ENCODE results near the gene KDM4C.
"Not testable (repeated sequence)": the region's sequence is repeated elsewhere in the genome, so short reads cannot be mapped to it uniquely, and the experiment has no call there.

KDM4C gene

DNA sequence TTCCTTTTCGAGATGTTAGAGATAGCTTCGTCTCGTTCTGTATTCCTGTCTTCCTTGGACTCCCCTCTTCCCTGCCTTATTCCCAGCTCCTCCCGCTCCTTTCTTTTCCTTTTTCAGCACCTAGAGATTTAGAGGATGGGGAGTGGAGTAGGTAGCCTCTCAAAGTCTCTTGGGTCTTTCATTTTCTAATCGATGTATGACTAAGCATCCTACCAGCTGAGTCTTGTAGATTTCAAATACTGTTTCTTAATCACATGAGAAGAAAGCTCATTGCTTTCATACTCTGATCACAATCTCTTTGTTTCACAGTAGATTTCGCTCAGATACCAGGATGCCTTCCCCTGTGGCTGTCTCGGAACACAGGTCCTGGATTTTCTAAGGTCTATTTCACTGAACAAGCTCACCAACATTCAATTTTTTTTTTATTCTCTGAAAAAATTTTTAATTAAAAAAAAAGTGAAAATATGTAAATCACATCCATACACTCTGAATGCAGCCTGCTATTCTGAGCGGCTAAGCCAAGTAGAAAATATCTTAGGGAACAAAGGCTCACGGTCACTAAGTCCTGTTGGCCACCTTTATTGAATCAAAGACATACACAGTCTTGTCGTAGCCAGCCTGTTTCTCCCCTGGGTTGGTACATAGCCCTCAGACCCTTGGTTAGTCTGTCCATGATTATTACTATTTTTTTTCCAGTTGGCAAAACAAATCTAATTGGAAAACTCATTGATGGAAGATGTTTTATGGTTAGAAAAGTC, 413.8 kb downstream of the KDM4C start:
- DNase-seq (ENCODE audit: low spot score), result no peak

GRCh38 chr9:7172154-7173115, 414.7 kb downstream of the KDM4C start:
- no peak for DNase-seq (ENCODE audit: low spot score)

DNA sequence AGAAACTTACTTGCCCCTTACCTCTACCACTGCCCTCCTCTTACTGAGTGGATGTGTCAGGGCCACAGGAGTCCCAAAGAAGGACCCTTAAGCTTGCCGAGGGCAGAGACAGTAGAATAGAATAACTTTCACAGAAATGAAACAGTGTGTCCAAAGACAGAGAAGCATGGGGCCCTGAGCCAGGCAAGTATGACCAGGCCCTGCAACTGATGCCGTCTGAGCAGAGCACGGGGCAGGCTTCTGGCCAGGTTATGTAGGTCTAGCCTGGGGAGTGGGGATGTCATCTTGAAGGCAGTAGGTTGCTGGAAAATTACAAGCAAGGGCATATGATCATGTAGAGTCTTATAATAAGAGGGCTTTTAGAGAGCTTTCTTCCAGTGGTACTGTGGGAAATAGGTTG, 415.4 kb downstream of the KDM4C start:
- DNase-seq (ENCODE audit: low spot score), result no peak

DNA sequence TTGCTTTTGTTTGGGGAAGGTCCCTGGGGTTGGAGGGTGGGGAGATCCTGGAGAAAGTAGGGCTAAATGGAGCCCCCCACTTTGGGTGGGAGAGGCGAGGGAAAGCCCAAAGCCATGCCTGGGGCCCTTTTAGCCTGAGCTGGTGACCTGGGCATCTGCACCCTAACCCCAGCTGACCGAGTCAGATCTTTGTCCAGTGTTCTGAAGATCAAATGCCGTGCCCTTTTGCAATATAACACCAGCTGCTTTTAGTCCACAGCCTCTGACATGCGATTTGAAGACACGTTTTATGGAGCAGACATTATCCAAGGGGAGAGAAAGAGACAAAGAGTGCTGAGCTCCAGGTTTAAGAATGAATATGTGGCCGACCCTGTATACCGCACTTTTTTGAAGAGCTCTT, 416.5 kb downstream of the KDM4C start:
- DNase-seq (ENCODE audit: low spot score), result no peak

DNA sequence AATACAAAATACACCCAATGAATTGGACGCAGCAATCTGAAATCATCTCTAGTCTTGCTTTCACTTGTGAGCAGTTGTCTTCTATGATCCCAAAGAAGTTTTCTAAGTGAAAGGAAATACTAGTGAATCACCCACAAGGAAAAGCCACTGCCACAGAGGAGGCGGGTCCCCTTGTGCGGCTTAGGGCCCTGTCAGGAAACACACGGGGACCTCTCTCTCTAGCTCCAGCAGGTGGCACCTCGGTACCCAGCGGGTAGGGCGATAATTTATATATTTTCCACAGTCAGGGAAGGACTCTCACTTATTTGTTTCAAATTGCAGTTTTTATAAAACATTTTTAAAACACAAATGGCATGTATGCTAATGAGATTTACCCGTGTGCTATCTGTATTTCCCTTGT, 417.1 kb downstream of the KDM4C start:
- no peak for DNase-seq (ENCODE audit: low spot score)

- no peak for DNase-seq (ENCODE audit: low spot score)
Observed at GRCh38 chr9:7176561-7176960, 418.8 kb downstream of the KDM4C start.

GRCh38 chr9:7177383-7177782, 419.6 kb downstream of the KDM4C start:
- no peak for DNase-seq (ENCODE audit: low spot score)

DNA sequence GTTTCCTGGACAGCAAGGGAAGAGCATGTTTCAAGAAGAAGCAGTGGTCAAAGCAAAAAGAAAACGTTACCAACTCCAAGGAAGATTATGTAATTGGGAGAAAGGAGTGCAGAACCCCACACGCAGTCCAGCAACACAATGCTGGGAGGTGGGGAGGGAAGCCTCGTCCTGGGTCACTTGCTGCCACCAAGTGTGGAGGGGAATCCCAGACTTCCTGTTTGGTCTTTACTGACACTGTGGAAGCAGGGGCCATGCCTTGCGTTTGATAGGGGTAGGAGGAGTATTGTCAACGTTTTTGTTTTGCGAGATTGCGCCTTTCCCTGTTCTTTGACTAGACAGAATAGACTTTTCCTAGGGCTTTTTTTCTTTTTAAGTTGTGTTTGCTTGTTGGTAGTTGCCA, 421.0 kb downstream of the KDM4C start:
- DNase-seq (ENCODE audit: low spot score), result no peak

DNA sequence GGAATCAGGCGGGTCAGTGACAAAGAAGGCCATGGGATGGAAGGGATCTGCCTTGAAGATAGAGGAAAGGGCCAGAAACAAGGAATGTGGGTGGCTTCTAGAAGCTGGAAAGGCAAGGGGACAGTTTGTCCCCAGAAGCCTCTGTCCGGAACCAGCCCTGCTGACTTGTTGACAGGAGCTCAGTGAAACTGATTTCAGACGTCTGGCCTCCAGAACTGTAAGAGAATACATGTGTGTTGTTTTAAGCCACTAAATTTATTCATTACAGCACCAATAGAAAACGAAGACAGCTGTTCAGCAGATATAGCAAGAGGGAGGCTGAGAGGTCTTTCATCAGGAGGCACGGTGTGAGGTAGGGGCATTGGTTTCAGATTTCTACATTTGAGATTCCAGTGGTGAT, 422.5 kb downstream of the KDM4C start:
- no peak for DNase-seq (ENCODE audit: low spot score)

DNA sequence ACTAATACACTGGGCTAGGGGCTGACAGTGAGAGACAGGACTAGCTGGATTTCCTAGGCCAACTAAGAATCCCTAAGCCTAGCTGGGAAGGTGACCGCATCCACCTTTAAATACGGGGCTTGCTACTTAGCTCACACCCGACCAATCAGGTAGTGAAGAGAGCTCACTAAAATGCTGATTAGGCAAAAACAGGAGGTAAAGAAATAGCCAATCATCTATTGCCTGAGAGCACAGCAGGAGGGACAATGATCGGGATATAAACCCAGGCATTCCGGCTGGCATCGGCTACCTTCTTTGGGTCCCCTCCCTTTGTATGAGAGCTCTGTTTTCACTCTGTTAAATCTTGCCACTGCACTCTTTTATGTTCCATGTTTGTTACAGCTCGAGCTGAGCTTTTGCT, 425.4 kb downstream of the KDM4C start:
- DNase-seq (ENCODE audit: low spot score), result not testable (repeated sequence)

DNA sequence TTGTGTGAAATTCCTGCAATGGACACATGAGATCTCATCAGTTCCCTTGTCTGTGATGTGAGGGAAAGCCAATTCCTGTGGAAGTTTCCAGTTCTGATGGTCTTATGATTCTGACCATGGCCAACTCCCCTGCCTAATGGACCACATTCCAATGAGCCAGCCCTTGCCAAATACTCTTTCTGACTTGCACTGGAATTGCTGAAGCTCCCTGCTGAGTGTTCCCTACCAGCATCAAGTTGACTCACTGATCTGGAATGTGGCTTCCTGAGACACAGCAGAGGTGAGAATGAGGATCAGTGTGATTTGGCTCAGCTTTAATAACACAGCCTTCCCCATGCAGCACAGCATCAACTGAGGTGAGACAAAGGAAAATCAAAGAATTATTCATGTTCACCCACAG, 427.8 kb downstream of the KDM4C start:
- no peak for DNase-seq (ENCODE audit: low spot score)

DNA sequence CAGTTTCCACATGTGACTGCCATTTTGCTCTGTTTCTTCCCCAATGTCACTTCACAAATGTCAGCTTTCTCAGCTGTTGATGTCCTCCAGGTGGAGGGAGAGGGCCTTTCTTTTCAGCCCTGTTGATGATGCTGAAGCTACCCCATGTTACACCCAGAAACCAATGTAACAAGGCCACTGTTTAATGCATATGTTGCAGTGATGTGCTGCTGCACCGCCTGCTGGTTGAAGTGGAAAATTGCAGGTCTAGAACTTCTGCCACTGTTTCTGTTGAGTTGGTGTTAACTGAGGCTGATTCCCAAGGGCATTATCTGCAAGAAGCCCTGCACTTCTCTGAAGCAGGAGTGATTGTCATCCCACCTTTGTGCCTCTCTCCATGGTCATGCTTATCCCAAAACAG, 428.4 kb downstream of the KDM4C start:
- no peak for DNase-seq (ENCODE audit: low spot score)

- no peak for DNase-seq (ENCODE audit: low spot score)
Observed at GRCh38 chr9:7192266-7192665, 434.5 kb downstream of the KDM4C start.

- no peak for DNase-seq (ENCODE audit: low spot score)
Observed at GRCh38 chr9:7195526-7195925, 437.8 kb downstream of the KDM4C start.

DNA sequence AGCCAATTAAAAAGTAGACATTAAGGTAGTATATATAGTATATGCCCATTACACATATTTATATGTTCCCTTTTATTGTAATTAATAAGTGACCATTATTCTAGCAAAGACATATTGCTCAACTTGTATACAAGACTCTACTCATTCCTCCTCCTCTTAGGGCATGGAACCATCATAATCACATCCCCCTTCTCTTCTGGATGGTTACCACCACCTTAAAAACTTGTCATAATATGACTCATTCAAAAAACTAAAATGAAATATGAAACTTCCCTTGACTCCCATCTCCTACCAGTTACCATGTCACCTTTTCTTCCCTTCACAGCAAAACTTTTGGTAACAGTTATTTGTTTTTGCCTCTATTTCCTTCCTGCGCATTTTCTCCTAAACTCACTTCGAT, 438.7 kb downstream of the KDM4C start:
- DNase-seq (ENCODE audit: low spot score), result no peak

- no peak for DNase-seq (ENCODE audit: low spot score)
Observed at GRCh38 chr9:7201196-7201595, 443.4 kb downstream of the KDM4C start.

- DNase-seq (ENCODE audit: low spot score), result no peak
Observed at GRCh38 chr9:7205806-7206205, 448.0 kb downstream of the KDM4C start.

- no peak for DNase-seq (ENCODE audit: low spot score)
Observed at GRCh38 chr9:7206221-7206758, 448.5 kb downstream of the KDM4C start.

DNA sequence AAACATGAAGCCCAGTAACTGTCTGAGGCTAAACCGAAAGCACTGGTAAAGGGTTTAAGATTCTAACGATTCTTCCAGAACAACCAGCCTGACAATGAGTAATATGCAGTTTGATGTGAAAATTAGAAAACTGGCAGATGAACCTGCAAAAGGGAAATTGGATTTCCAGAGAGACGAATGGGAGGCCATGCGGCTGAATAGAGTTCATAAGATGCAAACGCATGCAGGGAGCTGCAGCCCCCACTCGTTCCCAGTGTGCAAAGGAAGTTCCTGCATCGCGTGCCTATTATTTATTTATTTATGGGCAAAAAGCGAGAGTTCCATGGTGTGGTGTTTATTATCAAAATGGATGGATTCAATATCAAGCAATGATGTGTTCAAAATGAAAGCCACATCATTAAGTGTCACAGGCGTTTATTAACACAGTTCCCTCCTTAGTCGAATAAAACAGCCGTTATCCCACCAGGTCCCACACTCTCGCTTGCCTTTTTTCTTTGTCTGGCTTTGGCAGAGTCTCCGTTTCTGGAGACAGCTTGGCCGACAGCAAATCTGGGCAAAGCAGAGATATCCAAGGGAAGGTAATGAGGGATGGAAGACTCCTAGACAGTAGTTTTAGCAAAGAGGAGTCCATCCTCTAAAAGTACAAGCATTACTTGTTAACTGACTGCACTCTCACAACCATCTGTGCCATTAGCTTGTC, 451.4 kb downstream of the KDM4C start:
- no peak for DNase-seq (ENCODE audit: low spot score)

GRCh38 chr9:7209990-7210389, 452.2 kb downstream of the KDM4C start:
- no peak for DNase-seq (ENCODE audit: low spot score)

- DNase-seq (ENCODE audit: low spot score), result no peak
Observed at GRCh38 chr9:7210854-7211637, 453.3 kb downstream of the KDM4C start.

GRCh38 chr9:7211657-7212056, 453.9 kb downstream of the KDM4C start:
- no peak for DNase-seq (ENCODE audit: low spot score)

All from HuH-7.5 (cell line).